ENCODE measurements around the gene PLXNA4. TPM values are rescaled to one million over a fixed set of nuclear protein-coding genes. Genes with fewer than 3 reads are reported as not detected.

The PLXNA4 gene
- total RNA-seq, 1 donor = 2.6 TPM

DNA sequence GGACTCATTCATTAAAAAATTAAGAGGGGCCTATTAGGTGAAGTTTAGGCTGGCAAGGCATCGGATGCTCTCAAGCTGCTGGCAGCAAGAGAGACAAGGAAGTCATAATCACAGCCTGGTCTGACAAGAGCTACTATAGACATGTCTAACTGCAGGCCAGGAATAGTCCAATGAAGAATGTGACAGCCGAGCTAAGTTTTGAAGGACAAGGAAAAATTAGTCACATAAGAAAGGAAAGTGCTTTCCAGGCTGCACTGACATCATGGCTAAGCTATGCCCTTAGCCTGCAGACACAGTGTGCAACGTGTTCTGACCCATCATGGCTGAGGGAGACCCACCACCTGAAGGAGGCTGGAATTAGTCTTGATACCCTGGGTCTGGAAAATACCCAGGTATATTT, 281.1 kb downstream of the PLXNA4 start:
- Histone ChIP-seq H3K4me3 (ENCODE audit: low read length) (no peak overlapping the region), H3K9me3 (ENCODE audit: low read depth, low read length) (no peaks in the 10 kb centered on the region), H3K4me1 (ENCODE audit: insufficient read depth, low read length) (no peaks in the 10 kb centered on the region), H3K27me3 (ENCODE audit: insufficient read depth, low read length) (no peaks in the 10 kb centered on the region)

DNA sequence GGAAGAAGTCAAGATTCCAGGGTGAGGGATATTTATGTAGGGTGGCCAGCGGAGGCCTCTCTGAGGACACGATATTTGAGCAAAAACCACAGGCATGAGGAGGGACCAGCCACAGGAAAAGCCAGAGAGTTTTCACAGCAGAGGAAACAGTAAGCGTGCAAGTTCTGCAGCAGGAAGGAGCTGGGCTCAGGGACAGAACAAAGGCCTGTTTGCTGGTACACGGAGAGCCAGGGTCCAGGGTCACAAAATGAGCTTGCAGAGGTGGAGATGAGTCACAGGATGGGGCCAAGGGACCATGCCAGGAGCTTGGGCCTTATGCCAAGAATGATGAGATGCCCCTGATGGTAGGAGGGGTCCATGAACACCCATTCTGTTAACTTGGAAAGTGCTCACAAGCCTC, 283.5 kb downstream of the PLXNA4 start:
- no peaks in the 10 kb centered on the region for H3K4me1 ChIP-seq (ENCODE audit: insufficient read depth, low read length)
- no peaks in the 10 kb centered on the region for H3K9me3 ChIP-seq (ENCODE audit: low read depth, low read length)
- H3K4me3 ChIP-seq (ENCODE audit: low read length) = no peak overlapping the region
- H3K27me3 ChIP-seq (ENCODE audit: insufficient read depth, low read length) = no peaks in the 10 kb centered on the region

DNA sequence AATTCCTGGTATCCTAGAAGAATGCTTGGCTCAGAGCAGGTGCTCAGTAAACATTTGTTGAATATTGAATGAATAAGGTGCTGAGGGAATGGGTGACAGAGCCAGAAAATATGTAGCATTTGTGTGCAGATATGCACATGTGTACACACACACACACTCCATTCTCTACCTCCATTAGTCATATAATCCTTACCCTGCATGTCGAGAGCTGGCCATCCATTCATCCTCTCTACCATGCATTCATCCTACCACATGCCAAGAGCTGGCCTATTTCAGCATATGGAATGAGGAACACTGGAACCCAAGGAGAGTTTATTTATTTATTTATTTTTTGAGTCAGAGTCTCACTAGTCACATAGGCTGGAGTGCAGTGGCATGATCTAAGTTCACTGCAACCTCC, 284.8 kb downstream of the PLXNA4 start:
- Histone ChIP-seq H3K27me3 (ENCODE audit: insufficient read depth, low read length) (no peaks in the 10 kb centered on the region), H3K4me1 (ENCODE audit: insufficient read depth, low read length) (no peaks in the 10 kb centered on the region), H3K4me3 (ENCODE audit: low read length) (no peak overlapping the region), H3K9me3 (ENCODE audit: low read depth, low read length) (no peaks in the 10 kb centered on the region)

DNA sequence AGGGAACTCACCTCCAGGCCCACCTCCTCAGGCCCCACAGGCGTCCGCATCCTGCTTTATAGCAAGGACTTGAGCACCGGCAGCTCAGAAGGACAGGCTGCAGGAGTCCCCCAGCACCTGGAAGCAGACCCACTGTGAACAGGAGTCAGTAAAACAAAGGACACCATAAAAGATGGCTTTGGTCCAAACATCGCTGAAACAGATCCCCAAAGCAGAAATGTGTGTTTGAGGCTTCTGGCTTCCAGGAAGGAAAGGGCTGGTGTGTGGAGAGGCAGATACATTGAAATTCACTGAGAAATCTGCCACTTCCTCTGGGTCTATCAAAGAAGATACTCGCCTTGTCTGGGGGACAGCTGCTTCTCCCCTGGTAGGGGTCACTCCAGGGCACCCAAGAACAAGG, 286.2 kb downstream of the PLXNA4 start:
- Histone ChIP-seq H3K9me3 (ENCODE audit: low read depth, low read length) (no peaks in the 10 kb centered on the region), H3K4me1 (ENCODE audit: insufficient read depth, low read length) (no peaks in the 10 kb centered on the region), H3K27me3 (ENCODE audit: insufficient read depth, low read length) (no peaks in the 10 kb centered on the region), H3K4me3 (ENCODE audit: low read length) (no peak overlapping the region)

DNA sequence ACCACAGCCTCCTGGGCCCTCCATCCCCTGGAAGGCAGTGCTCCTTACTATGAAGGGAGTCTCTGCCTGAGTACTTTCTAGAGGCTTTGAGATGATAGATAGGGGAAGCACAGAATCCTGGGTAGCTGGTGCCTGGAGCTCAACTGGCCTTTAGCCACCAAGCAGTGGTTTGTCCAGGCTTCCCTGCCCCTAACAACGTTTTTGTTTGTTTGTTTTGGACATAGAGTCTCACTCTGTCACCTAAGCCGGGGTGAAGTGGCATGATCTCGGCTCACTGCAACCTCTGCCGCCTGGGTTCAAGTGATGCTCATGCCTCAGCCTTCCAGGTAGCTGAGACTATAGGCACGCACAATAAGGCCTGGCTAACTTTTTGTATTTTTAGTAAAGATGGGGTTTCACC, 289.4 kb downstream of the PLXNA4 start:
- no peaks in the 10 kb centered on the region for H3K9me3 ChIP-seq (ENCODE audit: low read depth, low read length)
- no peak overlapping the region for H3K4me3 ChIP-seq (ENCODE audit: low read length)
- H3K4me1 ChIP-seq (ENCODE audit: insufficient read depth, low read length) = no peaks in the 10 kb centered on the region
- no peaks in the 10 kb centered on the region for H3K27me3 ChIP-seq (ENCODE audit: insufficient read depth, low read length)

DNA sequence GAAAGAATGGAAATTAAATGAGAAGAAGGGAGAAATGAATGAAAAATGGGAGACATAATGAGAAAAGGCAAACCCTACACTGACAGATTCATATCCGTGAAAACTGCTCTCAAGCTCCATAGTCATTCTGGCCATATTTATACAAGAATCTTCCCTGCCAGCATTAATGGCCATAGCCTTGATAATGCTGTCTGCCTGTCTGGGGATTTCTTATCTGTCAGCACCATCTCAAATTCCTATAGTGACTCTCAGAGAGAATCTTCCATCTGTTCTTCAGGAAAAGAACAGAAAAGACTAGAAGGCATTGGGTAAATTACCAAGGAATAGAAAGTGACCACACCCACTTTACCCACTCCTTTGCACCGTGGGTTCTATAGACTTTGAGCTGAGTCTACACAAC, 295.9 kb downstream of the PLXNA4 start:
- Histone ChIP-seq H3K27me3 (ENCODE audit: insufficient read depth, low read length) (no peaks in the 10 kb centered on the region), H3K9me3 (ENCODE audit: low read depth, low read length) (no peaks in the 10 kb centered on the region), H3K4me1 (ENCODE audit: insufficient read depth, low read length) (no peaks in the 10 kb centered on the region), H3K4me3 (ENCODE audit: low read length) (no peak overlapping the region)

DNA sequence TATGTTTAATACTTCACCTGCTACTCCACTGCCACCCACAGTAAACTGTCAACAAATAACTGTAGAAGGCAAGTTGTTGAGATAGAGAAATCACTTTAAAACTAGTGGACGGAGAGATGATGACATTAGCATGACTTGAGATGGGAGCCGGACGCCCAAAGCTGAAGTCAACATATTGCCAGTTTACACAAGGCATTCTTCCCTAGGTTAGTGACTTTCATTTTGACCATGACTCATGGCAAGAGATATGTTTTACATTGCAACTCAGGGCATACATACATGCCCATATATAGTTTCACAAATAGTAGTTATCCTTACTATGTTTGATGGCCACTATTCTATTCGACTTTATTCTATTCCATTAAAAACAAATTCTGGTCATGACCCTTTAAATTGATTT, 296.6 kb downstream of the PLXNA4 start:
- Histone ChIP-seq H3K27me3 (ENCODE audit: insufficient read depth, low read length) (no peaks in the 10 kb centered on the region), H3K9me3 (ENCODE audit: low read depth, low read length) (no peaks in the 10 kb centered on the region), H3K4me3 (ENCODE audit: low read length) (no peak overlapping the region), H3K4me1 (ENCODE audit: insufficient read depth, low read length) (no peaks in the 10 kb centered on the region)

DNA sequence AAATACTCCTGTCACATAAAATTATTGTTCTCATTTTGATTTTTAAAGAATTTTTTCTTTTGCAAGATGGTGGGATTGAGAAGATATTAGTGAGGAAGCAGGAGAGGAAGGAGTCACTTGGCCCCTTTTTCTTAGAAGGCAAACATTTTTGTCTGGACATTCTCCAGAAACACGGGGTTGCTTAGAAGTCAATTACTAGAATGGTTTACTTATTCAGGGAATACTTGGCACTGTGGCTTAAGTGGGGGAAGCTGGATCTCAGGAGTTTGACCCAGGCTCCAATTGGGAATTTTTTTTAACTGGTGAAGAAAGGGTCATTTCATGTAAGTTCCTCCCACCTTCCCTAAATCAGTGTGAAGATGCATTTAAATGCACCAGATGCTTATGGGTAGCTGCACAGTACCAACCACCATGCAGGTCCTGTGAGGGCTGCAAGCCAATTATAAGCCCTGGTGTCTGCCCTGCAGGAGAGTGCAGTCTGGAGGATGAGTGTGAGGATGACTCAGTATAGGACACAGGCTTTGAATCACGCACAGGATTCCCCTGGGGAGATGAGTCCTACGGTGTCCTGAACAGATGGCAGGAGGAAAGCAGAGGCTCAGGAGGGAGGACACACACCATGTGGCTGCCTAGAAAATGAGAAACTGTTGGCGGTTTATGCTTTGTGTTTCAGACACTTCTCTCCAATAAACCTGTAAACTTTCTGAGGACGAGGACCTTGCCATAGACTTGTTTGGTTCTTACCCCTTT, 299.1 kb downstream of the PLXNA4 start:
- H3K9me3 ChIP-seq (ENCODE audit: low read depth, low read length) = no peaks in the 10 kb centered on the region
- no peaks in the 10 kb centered on the region for H3K27me3 ChIP-seq (ENCODE audit: insufficient read depth, low read length)
- no peaks in the 10 kb centered on the region for H3K4me1 ChIP-seq (ENCODE audit: insufficient read depth, low read length)
- no peak overlapping the region for H3K4me3 ChIP-seq (ENCODE audit: low read length)

DNA sequence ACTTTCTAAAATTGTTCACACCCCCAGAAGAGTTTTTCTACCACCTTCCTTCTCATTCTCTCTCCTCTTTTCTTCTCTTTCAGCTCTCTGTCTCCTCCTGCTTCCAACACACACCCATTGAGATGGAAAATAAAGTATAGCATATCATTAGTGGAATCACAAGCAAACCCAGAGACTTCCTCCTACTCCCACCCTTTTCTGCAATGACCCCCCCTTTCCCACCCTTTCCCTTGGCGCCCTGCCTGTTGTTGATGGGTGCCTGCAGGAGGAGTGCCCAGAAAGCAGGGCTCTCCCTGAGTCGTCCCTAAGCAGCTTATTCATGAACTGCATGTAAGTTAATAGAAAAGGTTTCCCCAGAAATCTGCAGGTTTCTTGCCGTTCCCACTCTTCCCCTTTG, 300.0 kb downstream of the PLXNA4 start:
- Histone ChIP-seq H3K4me3 (ENCODE audit: low read length) (no peak overlapping the region), H3K27me3 (ENCODE audit: insufficient read depth, low read length) (no peaks in the 10 kb centered on the region), H3K9me3 (ENCODE audit: low read depth, low read length) (no peaks in the 10 kb centered on the region), H3K4me1 (ENCODE audit: insufficient read depth, low read length) (no peaks in the 10 kb centered on the region)

DNA sequence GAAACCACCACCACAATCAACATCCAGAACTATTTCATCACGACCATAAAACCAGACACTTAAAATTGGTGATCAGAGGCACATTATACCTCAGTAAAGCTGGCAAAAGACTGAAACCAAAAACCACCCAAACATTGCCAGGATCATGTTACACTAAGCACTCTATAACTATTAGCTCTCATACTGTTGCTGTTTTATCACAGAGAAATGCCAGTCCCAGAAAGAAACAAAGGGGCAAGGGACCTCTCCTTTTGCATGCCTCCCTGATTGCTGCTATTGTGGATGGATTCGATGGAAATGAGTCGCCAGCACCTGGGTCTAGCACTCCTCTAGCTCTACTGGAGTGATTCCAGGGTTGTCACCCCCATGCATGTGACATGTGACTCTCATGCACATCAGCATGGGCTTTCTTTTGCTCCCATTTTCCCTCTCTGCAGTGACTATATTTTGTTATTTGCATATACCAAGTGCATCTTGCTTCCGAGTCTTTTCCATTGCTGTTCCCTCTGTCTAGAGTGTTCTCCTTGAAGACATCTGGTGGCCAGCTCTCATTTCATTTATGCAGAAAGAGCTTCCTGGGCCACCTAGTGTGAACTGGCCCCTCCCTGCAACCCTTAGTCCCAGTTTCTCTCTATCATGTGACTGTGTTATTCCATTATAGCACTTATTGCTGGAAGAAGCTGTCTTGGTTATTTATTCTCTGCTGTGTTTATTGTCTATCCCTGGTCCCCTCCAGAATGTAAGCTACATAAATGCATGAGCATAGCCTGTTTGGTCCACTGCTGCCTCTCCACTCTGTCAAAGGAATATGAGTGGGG, 300.6 kb downstream of the PLXNA4 start:
- Histone ChIP-seq H3K4me3 (ENCODE audit: low read length) (no peak overlapping the region), H3K4me1 (ENCODE audit: insufficient read depth, low read length) (no peaks in the 10 kb centered on the region), H3K27me3 (ENCODE audit: insufficient read depth, low read length) (no peaks in the 10 kb centered on the region), H3K9me3 (ENCODE audit: low read depth, low read length) (no peaks in the 10 kb centered on the region)

DNA sequence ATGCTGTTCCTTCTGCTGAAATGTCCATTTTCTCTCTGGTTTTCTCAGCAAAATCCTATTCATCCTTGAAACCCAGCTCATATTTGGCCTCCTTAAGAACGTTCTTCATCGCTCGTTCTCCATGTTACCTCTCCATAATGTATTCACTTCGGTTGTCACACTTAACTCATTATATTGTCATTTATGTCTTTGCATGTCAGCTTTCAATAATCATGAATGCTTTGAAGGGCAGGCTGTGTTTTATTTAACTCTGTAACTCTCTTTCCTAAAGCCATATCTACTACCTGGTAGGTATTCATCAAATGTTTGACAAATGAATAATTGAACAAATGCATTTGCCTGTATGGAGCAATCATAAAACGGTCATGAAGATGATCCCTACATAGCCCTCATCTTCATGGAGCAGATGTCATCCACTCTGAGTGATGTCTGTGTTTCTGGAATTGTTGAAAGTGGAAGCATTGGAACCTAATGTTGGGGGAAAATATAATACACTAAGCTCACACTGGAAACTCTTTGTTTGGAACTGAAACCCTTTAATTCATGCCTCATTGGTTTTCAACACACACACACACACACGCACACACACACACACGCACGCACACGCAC, 303.4 kb downstream of the PLXNA4 start:
- Histone ChIP-seq H3K4me3 (ENCODE audit: low read length) (no peak overlapping the region), H3K27me3 (ENCODE audit: insufficient read depth, low read length) (no peaks in the 10 kb centered on the region), H3K9me3 (ENCODE audit: low read depth, low read length) (no peaks in the 10 kb centered on the region), H3K4me1 (ENCODE audit: insufficient read depth, low read length) (no peaks in the 10 kb centered on the region)

DNA sequence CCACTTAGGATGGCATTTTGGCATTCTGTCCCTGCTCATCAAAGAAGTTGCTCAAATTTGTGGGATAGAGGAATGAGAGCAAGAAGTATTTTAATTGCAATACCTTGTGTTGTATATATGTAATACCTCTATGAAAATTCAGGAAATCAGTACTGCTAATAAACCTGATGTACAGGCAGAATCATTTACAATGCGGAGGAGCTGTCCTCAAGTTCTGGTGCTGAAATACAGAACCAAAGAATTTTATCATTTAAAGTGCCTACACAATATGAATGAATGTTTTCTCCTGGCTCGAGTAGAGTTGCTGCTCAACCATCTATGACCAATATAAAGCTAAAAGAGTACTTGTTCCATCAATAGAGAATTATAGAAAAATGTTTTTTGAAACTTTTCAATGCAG, 305.8 kb downstream of the PLXNA4 start:
- Histone ChIP-seq H3K27me3 (ENCODE audit: insufficient read depth, low read length) (no peaks in the 10 kb centered on the region), H3K4me3 (ENCODE audit: low read length) (no peak overlapping the region), H3K4me1 (ENCODE audit: insufficient read depth, low read length) (no peaks in the 10 kb centered on the region), H3K9me3 (ENCODE audit: low read depth, low read length) (no peaks in the 10 kb centered on the region)

DNA sequence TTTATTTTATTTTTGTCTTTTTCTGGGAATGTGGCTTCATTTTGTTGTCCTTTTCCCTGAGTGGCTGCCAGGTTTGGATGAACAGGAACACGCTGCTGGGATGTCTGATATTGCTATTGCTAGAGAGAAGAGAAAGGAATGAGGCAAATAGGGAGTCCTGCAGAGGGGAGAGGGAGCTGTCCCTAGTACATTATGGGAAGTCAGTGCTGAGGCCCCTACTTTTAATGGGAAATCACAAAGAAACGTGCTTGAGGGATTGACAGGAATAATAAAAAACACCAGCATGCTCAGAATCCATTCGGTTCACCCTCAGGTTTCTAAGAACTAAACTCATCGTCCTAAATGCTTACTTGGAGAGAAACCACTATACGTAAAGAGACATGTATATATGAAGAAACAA, 306.6 kb downstream of the PLXNA4 start:
- no peaks in the 10 kb centered on the region for H3K4me1 ChIP-seq (ENCODE audit: insufficient read depth, low read length)
- no peaks in the 10 kb centered on the region for H3K27me3 ChIP-seq (ENCODE audit: insufficient read depth, low read length)

DNA sequence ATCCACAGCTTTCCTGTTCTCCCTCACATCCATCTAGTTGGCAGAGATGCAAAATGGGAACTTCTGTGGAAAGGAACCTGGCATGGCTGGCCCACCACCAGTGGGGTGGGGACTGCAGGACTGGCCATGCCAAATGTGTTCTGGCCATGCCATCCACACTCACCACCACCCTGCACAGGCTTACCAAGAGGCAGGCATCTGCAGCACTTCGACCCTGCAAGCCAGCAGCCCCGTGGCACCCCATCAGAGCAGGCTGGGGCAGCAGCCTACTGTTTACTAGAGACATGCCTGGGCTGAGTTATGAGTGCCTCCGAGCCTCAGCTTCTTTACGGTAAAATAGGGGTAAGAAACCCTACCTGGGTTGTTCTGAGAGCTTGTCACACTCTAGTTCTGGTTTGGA, 313.1 kb downstream of the PLXNA4 start:
- Histone ChIP-seq H3K9me3 (ENCODE audit: low read depth, low read length) (no peaks in the 10 kb centered on the region), H3K4me1 (ENCODE audit: insufficient read depth, low read length) (no peaks in the 10 kb centered on the region), H3K27me3 (ENCODE audit: insufficient read depth, low read length) (no peaks in the 10 kb centered on the region), H3K4me3 (ENCODE audit: low read length) (no peak overlapping the region)

More for the DNA sequence above, 306.6 kb downstream of the PLXNA4 start:
- no peak overlapping the region for H3K4me3 ChIP-seq (ENCODE audit: low read length)
- no peaks in the 10 kb centered on the region for H3K9me3 ChIP-seq (ENCODE audit: low read depth, low read length)

DNA sequence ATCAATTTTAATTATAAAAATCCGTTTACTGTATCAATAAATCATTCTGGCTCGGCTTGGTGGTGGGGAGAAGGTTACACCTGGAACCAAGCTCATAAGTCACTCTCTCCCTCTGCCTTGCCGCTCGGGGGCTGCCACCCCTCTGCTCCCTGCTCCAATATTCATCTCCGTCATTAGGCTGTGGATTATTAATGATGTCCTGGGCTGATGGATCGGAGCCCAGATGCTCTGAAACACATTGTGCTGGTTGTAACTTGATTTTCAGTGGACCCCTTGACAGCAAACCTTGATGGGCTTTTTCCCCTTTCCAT, 314.2 kb downstream of the PLXNA4 start:
- H3K4me3 ChIP-seq (ENCODE audit: low read length) = no peak overlapping the region
- no peaks in the 10 kb centered on the region for H3K4me1 ChIP-seq (ENCODE audit: insufficient read depth, low read length)

More for the DNA sequence above, 314.2 kb downstream of the PLXNA4 start:
- no peaks in the 10 kb centered on the region for H3K9me3 ChIP-seq (ENCODE audit: low read depth, low read length)
- H3K27me3 ChIP-seq (ENCODE audit: insufficient read depth, low read length) = no peaks in the 10 kb centered on the region
